Measurements from ENCODE around the gene C6orf136.

- no peak for TF ChIP-seq CTCF (IDR thresholded peaks at IDR 0.05 in 2 of 3, conservative IDR thresholded peaks at IDR 0.05 in 1 of 3; ENCODE audit: control insufficient read depth in 2 of 3, extremely low read depth in 1 of 3, insufficient read depth in 1 of 3, low read depth in 3 of 3, low read length in 3 of 3)
- TF ChIP-seq EZH2 (IDR thresholded peaks at IDR 0.05; ENCODE audit: borderline replicate concordance, control insufficient read depth, low read depth, low read length) = no peak
- no peak for TF ChIP-seq GABPA (IDR thresholded peaks at IDR 0.05; ENCODE audit: low read depth)
- TF ChIP-seq RAD51 (IDR thresholded peaks at IDR 0.05) = no peak
- TF ChIP-seq BCL3 (IDR thresholded peaks at IDR 0.05; ENCODE audit: borderline replicate concordance, insufficient read depth, low read depth, low read length, poor library complexity, severe bottlenecking) = no peak
- no peak; the same call in 1 of the 2 replicates for TF ChIP-seq POLR2AphosphoS5 (IDR thresholded peaks at IDR 0.05; ENCODE audit: low read length)
- TF ChIP-seq SUZ12 (IDR thresholded peaks at IDR 0.05; ENCODE audit: unreplicated experiment) = no peak
Measured at GRCh38 chr6:30681766-30682142, 34.8 kb downstream of the C6orf136 start.
